HG02981 (cell line): Measurements from ENCODE around the gene RBCK1.

ENCODE experiments used
- ATAC-seq: cut with Tn5 transposase; IDR thresholded peaks from one replicate; pipeline ENCODE4 v1.9.1; 2021; ENCODE audit warnings: mild to moderate bottlenecking, moderate library complexity; ENCODE audit not compliant: unreplicated experiment

The RBCK1 gene

GRCh38 chr20:416950-417800 lies 9.1 kb downstream of the RBCK1 start:
- ATAC-seq, result no peak

GRCh38 chr20:417801-418342 lies 9.8 kb downstream of the RBCK1 start:
- no peak for ATAC-seq

GRCh38 chr20:418858-419365 lies 10.8 kb downstream of the RBCK1 start:
- ATAC-seq, result no peak

GRCh38 chr20:419556-420165 lies 11.6 kb downstream of the RBCK1 start:
- no peak for ATAC-seq

- no peak for ATAC-seq
These were observed 12.1 kb downstream of the RBCK1 start for GRCh38 chr20:420166-420620.

GRCh38 chr20:420721-421574 lies 12.8 kb downstream of the RBCK1 start:
- no peak for ATAC-seq

- ATAC-seq, result no peak
These were observed 13.7 kb downstream of the RBCK1 start for GRCh38 chr20:421685-422250.

- no peak for ATAC-seq
These were observed 18.5 kb downstream of the RBCK1 start for GRCh38 chr20:426566-426965.

GRCh38 chr20:427401-427800 lies 19.3 kb downstream of the RBCK1 start:
- ATAC-seq, result no peak

- ATAC-seq, result no peak
These were observed 20.0 kb downstream of the RBCK1 start for GRCh38 chr20:427849-428657.

- ATAC-seq, result no peak
These were observed 20.6 kb downstream of the RBCK1 start for GRCh38 chr20:428658-429200.

- no peak for ATAC-seq
These were observed 22.2 kb downstream of the RBCK1 start for GRCh38 chr20:430091-430999.

- ATAC-seq, result no peak
These were observed 23.2 kb downstream of the RBCK1 start for GRCh38 chr20:431012-431904.

- ATAC-seq, result no peak
These were observed 24.1 kb downstream of the RBCK1 start for GRCh38 chr20:432208-432607.

GRCh38 chr20:432677-433299 lies 24.7 kb downstream of the RBCK1 start:
- peak; percentile 9 for ATAC-seq

GRCh38 chr20:433300-433975 lies 25.3 kb downstream of the RBCK1 start:
- ATAC-seq, result peak; percentile 78
